Measurements from ENCODE around the gene CRYBB1. TPM values are rescaled to one million over a fixed set of nuclear protein-coding genes. Genes with fewer than 3 reads are reported as not detected.

CRYBB1 gene
- polyA plus RNA-seq, 1 experiment = not detected

- Histone ChIP-seq H3K4me3 (ENCODE audit: low read depth, low read length) (no peak overlapping the region), H3K9me3 (ENCODE audit: control insufficient read depth, insufficient read depth, low read length) (no peaks in the 10 kb centered on the region; the same call in 1 of the 2 replicates), H3K27ac (ENCODE audit: low read depth, low read length) (no peak overlapping the region), H3K27me3 (ENCODE audit: control insufficient read depth, insufficient read depth, low read length) (peaks cover 36% of the 10 kb centered on the region)
- no peak for TF ChIP-seq CTCF (IDR thresholded peaks at IDR 0.05; ENCODE audit: low read depth, low read length)
- POLR2A ChIA-PET = no interaction called here
- DNase-seq (ENCODE audit: low read depth, low spot score) = no peak
- CTCF ChIA-PET = no interaction called here
These were observed 30.2 kb upstream of the CRYBB1 start for GRCh38 chr22:26648011-26648497.

GRCh38 chr22:26646158-26646557, 28.3 kb upstream of the CRYBB1 start:
- CTCF ChIA-PET = interaction anchor here (1.0 kb wide), 1 partner anchor 16 kb away, joined by 3 read pairs; no protein-coding TSS in a partner anchor
- TF ChIP-seq CTCF (IDR thresholded peaks at IDR 0.05; ENCODE audit: low read depth, low read length) = no peak
- Histone ChIP-seq H3K4me3 (ENCODE audit: low read depth, low read length) (no peak overlapping the region), H3K27me3 (ENCODE audit: control insufficient read depth, insufficient read depth, low read length) (peaks cover 27% of the 10 kb centered on the region), H3K27ac (ENCODE audit: low read depth, low read length) (no peak overlapping the region), H3K9me3 (ENCODE audit: control insufficient read depth, insufficient read depth, low read length) (no peaks in the 10 kb centered on the region; the same call in 1 of the 2 replicates)
- no peak for DNase-seq (ENCODE audit: low read depth, low spot score)
- POLR2A ChIA-PET = no interaction called here

- no peak for TF ChIP-seq CTCF (IDR thresholded peaks at IDR 0.05; ENCODE audit: low read depth, low read length)
- peaks cover 13% of the 10 kb centered on the region for H3K27me3 ChIP-seq (ENCODE audit: control insufficient read depth, insufficient read depth, low read length)
- H3K27ac ChIP-seq (ENCODE audit: low read depth, low read length) = no peak overlapping the region
- DNase-seq (ENCODE audit: low read depth, low spot score) = no peak
- POLR2A ChIA-PET = interaction anchor here (0.7 kb wide), 1 partner anchor 108 kb away, joined by 6 read pairs; no protein-coding TSS in a partner anchor
- CTCF ChIA-PET = interaction anchor here (0.6 to 0.9 kb wide), 4 partner anchors 38 to 1629 kb away, joined by 3 to 6 read pairs (median 4); no protein-coding TSS in a partner anchor
- no peak overlapping the region for H3K4me3 ChIP-seq (ENCODE audit: low read depth, low read length)
- H3K9me3 ChIP-seq (ENCODE audit: control insufficient read depth, insufficient read depth, low read length) = no peaks in the 10 kb centered on the region; the same call in 1 of the 2 replicates
These were observed 25.7 kb upstream of the CRYBB1 start for GRCh38 chr22:26643418-26644100.

- TF ChIP-seq CTCF (IDR thresholded peaks at IDR 0.05; ENCODE audit: low read depth, low read length) = no peak
- no peaks in the 10 kb centered on the region for H3K9me3 ChIP-seq (ENCODE audit: control insufficient read depth, insufficient read depth, low read length)
- H3K4me3 ChIP-seq (ENCODE audit: low read depth, low read length) = no peak overlapping the region
- H3K27me3 ChIP-seq (ENCODE audit: control insufficient read depth, insufficient read depth, low read length) = peaks cover 14% of the 10 kb centered on the region
- POLR2A ChIA-PET = no interaction called here
- CTCF ChIA-PET = interaction anchor here (0.6 to 0.9 kb wide), 3 partner anchors 37 to 1630 kb away, joined by 3 to 5 read pairs (median 5); no protein-coding TSS in a partner anchor
- no peak for DNase-seq (ENCODE audit: low read depth, low spot score)
- H3K27ac ChIP-seq (ENCODE audit: low read depth, low read length) = no peak overlapping the region
These were observed 24.9 kb upstream of the CRYBB1 start for GRCh38 chr22:26642465-26643417.

All from AG04450 (cell line).